Upper lobe of left lung (tissue), 6 donors: ENCODE results near the gene EMP1. TPM values are rescaled to one million over a fixed set of nuclear protein-coding genes. Genes with fewer than 3 reads are reported as not detected.
A peak's percentile ranks its signal among the peaks of the same experiment; 100 is the strongest.

Experiments
- ATAC-seq, 2 donors: fragments of 200-7000 bp; cut with Tn5 transposase; one replicate each; pipeline ENCODE4 v1.9.1; 2022; ENCODE audit warnings: mild to moderate bottlenecking in 2 of 2, moderate library complexity in 2 of 2; ENCODE audit not compliant: low FRiP score in 2 of 2
- DNase-seq, 2 donors: peaks; one replicate each; pipeline ENCODE4 v3.0.0-alpha.2; 2019 to 2020
- H3K27ac ChIP-seq, 4 donors: fragments of 200-600 bp; sonication (generic); one replicate each; pipeline ENCODE4 v1.5.1; 2016 to 2019
- H3K27me3 ChIP-seq, 4 donors: fragments of 200-600 bp; sonication (generic); one replicate each; pipeline ENCODE4 v1.5.1; 2017 to 2019
- H3K36me3 ChIP-seq, 4 donors: fragments of 200-600 bp; sonication (generic); one replicate each; pipeline ENCODE4 v1.5.1; 2016 to 2019
- H3K4me1 ChIP-seq, 4 donors: fragments of 200-600 bp; sonication (generic); one replicate each; pipeline ENCODE4 v1.5.1; 2018 to 2019
- H3K4me3 ChIP-seq, 4 donors: fragments of 200-600 bp; sonication (generic); one replicate each; pipeline ENCODE4 v1.5.1; 2017 to 2019; ENCODE audit warnings: mild to moderate bottlenecking in 2 of 4, moderate library complexity in 1 of 4
- H3K9me3 ChIP-seq, 4 donors: fragments of 200-600 bp; sonication (generic); one replicate each; pipeline ENCODE4 v1.5.1; 2018 to 2019
- EP300 ChIP-seq, 4 donors: sonication (generic); formaldehyde crosslinking; IDR thresholded peaks; one replicate each; pipeline ENCODE4 v1.5.1; 2017; ENCODE audit warnings: antibody characterized with exemption in 4 of 4, control low read depth in 2 of 4
- POLR2A ChIP-seq, 4 donors: fragments of 450-650 bp; IDR thresholded peaks; one replicate each; pipeline ENCODE4 v1.5.1; 2016 to 2017; ENCODE audit warnings: antibody characterized with exemption in 4 of 4, mild to moderate bottlenecking in 2 of 4
- POLR2AphosphoS5 ChIP-seq, 2 donors: sonication (generic); formaldehyde crosslinking; IDR thresholded peaks; one replicate each; pipeline ENCODE4 v1.5.1; 2017; ENCODE audit warnings: antibody characterized with exemption in 2 of 2
- WGBS, 2 donors: methylation state at CpG; one replicate each; pipeline ENCODE4 v1.1.5; 2017 to 2018; 5-methylcytosine and 5-hydroxymethylcytosine counted together
- total RNA-seq, 6 donors: library from RNA; depleted of rRNA in 4 of 6; stranded (reverse); fragments of >200 nt in 4 of 6; gene quantifications; one replicate each; pipeline versions ENCODE4 v1.1.0 to v1.2.1, GENCODE V29; 2016 to 2021
- TF ChIP-seq, protein P1 (sequence below), 6 experiments: fragments of 450-650 bp in 4 of 6; fragments of 200-600 bp in 2 of 6; sonication (generic) in 2 of 6; IDR thresholded peaks; one replicate each; pipeline ENCODE4 v1.5.1; 2016 to 2019; ENCODE audit warnings: antibody characterized with exemption in 6 of 6
- donor health status: DM: no; HTN: no; CAD: no; lungs with moderate emphysema.
- donor health status: DM: no; HTN: yes; CAD: no; lungs with severe emphysema.

Gene EMP1
- total RNA-seq, 6 donors from 2014 or later = 18.9 to 360 (median 165) TPM

DNA sequence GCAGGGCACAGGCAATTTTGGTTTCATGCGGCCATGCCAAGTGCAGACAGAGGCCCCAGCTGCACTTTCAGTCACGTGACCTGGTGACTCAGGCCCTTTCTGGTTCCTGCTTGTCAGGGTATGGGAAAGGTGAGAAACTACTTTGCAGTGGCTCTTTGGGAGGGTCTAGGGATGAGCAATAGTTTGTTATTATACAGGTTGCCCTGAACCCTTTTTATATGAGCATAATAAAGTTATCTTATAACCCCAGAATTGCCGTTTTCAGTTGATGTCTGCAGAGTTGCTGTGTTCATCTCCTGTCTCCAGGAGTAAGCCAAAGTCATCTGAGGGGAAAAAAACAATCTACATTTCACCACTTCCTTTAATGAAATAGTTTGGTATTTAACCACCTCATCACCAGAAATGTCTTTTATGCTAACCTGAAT is 30.9 kb upstream of the EMP1 start:
- no peak overlapping the region for H3K4me3 ChIP-seq
- peaks cover 8 to 14% (median 10%) of the 10 kb centered on the region in 4 donors for H3K4me1 ChIP-seq
- TF ChIP-seq, protein P1, sequence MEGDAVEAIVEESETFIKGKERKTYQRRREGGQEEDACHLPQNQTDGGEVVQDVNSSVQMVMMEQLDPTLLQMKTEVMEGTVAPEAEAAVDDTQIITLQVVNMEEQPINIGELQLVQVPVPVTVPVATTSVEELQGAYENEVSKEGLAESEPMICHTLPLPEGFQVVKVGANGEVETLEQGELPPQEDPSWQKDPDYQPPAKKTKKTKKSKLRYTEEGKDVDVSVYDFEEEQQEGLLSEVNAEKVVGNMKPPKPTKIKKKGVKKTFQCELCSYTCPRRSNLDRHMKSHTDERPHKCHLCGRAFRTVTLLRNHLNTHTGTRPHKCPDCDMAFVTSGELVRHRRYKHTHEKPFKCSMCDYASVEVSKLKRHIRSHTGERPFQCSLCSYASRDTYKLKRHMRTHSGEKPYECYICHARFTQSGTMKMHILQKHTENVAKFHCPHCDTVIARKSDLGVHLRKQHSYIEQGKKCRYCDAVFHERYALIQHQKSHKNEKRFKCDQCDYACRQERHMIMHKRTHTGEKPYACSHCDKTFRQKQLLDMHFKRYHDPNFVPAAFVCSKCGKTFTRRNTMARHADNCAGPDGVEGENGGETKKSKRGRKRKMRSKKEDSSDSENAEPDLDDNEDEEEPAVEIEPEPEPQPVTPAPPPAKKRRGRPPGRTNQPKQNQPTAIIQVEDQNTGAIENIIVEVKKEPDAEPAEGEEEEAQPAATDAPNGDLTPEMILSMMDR (IDR thresholded peaks at IDR 0.05) = no peak
- TF ChIP-seq EP300 (IDR thresholded peaks at IDR 0.05) (peak in 1 of 4 donors; percentile 62), POLR2AphosphoS5 (IDR thresholded peaks at IDR 0.05) (peak; percentile 28 to 38)
- H3K36me3 ChIP-seq = no peaks in the 10 kb centered on the region
- H3K27me3 ChIP-seq = no peaks in the 10 kb centered on the region
- ATAC-seq (peak; percentile 79 to 81), DNase-seq (peak in 1 of 2 donors; percentile 95)
- WGBS, 2 donors = 4 to 26% methylated on average over 3 of the region's 3 CpGs
- peak overlapping the region; percentile 24 to 53 (median 40) for H3K27ac ChIP-seq
- H3K9me3 ChIP-seq = no peaks in the 10 kb centered on the region

DNA sequence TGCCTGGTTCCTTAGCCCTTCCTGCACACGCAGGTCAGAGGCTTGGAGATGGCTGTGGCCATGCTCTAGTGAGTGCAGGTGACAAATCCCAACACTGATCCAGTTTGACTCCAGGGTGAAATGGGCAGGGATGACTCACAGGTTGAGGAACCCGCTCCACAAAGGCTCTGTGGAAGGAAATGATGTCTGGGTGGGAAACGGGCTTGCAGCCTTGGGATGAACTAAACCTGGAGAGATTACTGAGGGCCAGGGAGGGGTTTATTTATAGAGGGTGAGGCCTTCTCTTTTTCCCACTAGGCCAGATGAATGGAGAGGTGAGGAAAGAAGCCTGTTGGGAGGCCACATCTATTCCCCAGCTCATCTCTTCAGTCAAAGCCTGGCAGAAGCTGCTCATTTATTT is 29.3 kb upstream of the EMP1 start:
- Histone ChIP-seq H3K4me3 (no peak overlapping the region), H3K9me3 (no peaks in the 10 kb centered on the region), H3K36me3 (no peaks in the 10 kb centered on the region), H3K27me3 (no peaks in the 10 kb centered on the region), H3K4me1 (peaks cover 8 to 21% (median 16%) of the 10 kb centered on the region in 4 donors), H3K27ac (no peak overlapping the region)
- TF ChIP-seq EP300 (IDR thresholded peaks at IDR 0.05) (no peak), POLR2A (IDR thresholded peaks at IDR 0.05) (no peak)
- DNase-seq (no peak), ATAC-seq (no peak)
- 91 to 96% methylated on average over 3 of the region's 3 CpGs for WGBS, 2 donors

DNA sequence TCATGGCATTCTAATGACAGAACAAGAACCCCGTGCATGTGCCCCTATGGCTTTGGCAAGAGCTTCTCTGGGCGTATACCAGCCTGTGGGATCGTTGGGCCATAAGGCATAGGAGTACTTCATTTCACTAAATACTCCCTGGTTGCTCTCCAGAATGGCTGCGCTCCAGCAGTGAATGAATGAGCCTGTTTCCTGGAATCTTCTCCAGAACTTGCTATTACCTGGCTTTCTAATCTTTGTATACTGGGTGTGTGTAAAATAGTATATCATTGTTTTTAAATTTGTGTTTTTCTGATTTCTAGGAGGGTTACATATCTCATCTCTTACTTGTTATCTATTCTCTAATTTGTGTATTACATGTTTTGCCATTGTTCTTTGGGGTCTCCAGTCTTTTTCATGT is 28.6 kb upstream of the EMP1 start:
- no peak overlapping the region for H3K27ac ChIP-seq
- WGBS, 2 donors = 93 to 96% methylated on average over 4 of the region's 4 CpGs
- no peak overlapping the region for H3K4me3 ChIP-seq
- H3K4me1 ChIP-seq = peaks cover 8 to 25% (median 16%) of the 10 kb centered on the region in 4 donors
- ATAC-seq = no peak
- no peak for DNase-seq
- H3K9me3 ChIP-seq = no peaks in the 10 kb centered on the region
- H3K36me3 ChIP-seq = no peaks in the 10 kb centered on the region
- no peak for TF ChIP-seq POLR2A (IDR thresholded peaks at IDR 0.05)
- TF ChIP-seq, protein P1 (IDR thresholded peaks at IDR 0.05) = no peak
- no peak for TF ChIP-seq EP300 (IDR thresholded peaks at IDR 0.05)
- TF ChIP-seq POLR2AphosphoS5 (IDR thresholded peaks at IDR 0.05) = no peak
- H3K27me3 ChIP-seq = no peaks in the 10 kb centered on the region

DNA sequence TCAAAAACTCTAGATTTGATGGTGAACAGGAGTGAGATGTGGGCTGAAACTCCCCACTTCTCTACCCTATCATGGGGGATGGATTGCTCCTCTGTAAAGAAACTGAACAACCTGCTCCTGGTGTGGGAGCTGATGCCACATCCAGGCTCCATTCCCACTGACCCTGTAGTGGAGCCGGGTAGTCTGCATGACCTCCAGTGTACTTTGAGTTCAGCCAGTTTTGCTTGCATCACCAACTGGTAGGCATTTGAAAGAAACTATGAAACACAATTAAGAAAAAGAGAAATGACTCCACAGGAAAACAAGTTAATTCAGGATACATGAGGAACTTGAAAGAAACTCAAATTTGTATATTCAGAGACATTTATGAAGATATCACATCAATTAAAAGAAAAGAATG is 27.3 kb upstream of the EMP1 start:
- DNase-seq = no peak
- peaks cover 12 to 30% (median 23%) of the 10 kb centered on the region in 4 donors for H3K4me1 ChIP-seq
- H3K36me3 ChIP-seq = no peaks in the 10 kb centered on the region
- TF ChIP-seq EP300 (IDR thresholded peaks at IDR 0.05) (no peak), POLR2A (IDR thresholded peaks at IDR 0.05) (no peak), POLR2AphosphoS5 (IDR thresholded peaks at IDR 0.05) (no peak)
- TF ChIP-seq, protein P1 (IDR thresholded peaks at IDR 0.05) = no peak
- H3K9me3 ChIP-seq = no peaks in the 10 kb centered on the region
- H3K4me3 ChIP-seq = no peak overlapping the region
- no peaks in the 10 kb centered on the region for H3K27me3 ChIP-seq
- WGBS, 2 donors = 74 to 82% methylated on average over 1 of the region's 1 CpG
- no peak for ATAC-seq
- H3K27ac ChIP-seq = no peak overlapping the region

DNA sequence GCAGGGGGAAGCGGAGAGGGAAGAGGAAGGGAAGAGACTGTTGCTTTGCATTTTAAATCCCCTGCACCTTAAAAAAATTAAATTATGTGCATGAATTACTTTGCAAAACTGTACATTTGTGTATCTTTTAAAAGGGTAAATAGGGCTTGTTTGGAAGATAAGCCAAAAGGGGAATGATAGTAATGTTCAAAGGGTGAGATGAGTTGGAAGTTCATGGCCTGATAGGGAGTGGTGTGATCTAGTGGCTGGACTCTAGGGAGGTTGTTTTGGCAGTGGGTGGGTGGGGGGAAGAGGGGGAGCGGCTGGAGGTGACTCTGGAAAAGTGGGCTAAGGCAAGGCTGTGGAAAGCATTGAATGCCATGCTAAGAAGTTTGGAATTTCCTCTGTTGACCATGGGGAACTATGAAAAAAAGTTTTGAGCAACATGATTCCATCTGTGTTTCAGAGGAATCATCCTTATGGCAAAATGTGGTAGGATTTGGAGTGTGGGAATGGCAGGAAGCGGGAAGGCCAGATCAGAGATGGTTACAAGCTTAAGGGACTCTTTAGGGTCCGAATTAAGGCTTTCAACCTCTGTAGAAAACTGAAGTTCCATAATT is 25.5 kb upstream of the EMP1 start:
- H3K27me3 ChIP-seq = no peaks in the 10 kb centered on the region
- WGBS, 2 donors = 91 to 93% methylated on average over 4 of the region's 4 CpGs
- no peak overlapping the region for H3K4me3 ChIP-seq
- no peaks in the 10 kb centered on the region for H3K36me3 ChIP-seq
- DNase-seq (no peak), ATAC-seq (no peak)
- H3K9me3 ChIP-seq = no peaks in the 10 kb centered on the region
- TF ChIP-seq, protein P1 (IDR thresholded peaks at IDR 0.05) = no peak
- no peak for TF ChIP-seq EP300 (IDR thresholded peaks at IDR 0.05)
- TF ChIP-seq POLR2A (IDR thresholded peaks at IDR 0.05) = no peak
- no peak for TF ChIP-seq POLR2AphosphoS5 (IDR thresholded peaks at IDR 0.05)
- H3K4me1 ChIP-seq = peaks cover 4 to 18% (median 13%) of the 10 kb centered on the region in 4 donors
- H3K27ac ChIP-seq = no peak overlapping the region
